ENCODE data around the gene NOVA2. TPM values are rescaled to one million over a fixed set of nuclear protein-coding genes. Genes with fewer than 3 reads are reported as not detected.
A peak's percentile ranks its signal among the peaks of the same experiment; 100 is the strongest.

Gene NOVA2
- total RNA-seq, 1 donor from 2014 or later = 10.7 TPM

DNA sequence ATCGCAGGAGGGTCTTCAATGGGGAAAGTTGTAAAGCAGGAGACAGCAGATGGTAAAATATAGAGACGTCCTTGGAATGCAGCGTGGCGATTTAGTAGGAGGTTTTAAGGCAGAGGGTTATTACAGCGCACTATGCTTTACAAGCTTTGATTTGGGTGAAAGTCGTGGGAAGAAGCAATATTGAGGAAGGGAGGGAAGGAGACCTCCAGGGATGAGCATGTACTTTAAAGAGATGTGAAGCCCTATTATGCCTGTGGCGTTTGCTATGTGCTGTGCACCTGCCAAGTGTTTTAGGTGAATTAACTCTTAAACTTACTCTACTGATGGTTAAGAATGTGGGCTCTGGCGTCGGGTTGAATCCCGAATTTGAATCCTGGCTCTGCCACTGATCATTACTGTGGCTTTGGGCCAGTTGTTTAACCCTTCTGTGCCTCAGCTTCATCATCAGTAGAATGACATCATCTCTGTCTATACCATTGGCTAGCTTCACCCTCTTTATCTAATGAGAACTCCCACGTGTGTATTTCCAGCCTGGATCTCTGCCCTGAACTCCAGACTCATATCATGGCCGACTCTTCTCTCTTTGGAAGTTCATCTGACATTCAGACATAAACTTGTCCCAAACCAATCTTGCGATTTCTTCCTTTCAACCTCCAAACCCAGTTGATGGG lies 22.2 kb upstream of the NOVA2 start:
- H3K9me3 ChIP-seq (ENCODE audit: insufficient read depth, low read depth, low read length) = no peaks in the 10 kb centered on the region
- peak overlapping the region; percentile 96 for H3K9ac ChIP-seq (ENCODE audit: low read length)
- H4K20me1 ChIP-seq (ENCODE audit: insufficient read depth, low read length) = peaks cover 33% of the 10 kb centered on the region
- peak overlapping the region; percentile 66 for H3K27ac ChIP-seq (ENCODE audit: low read depth, low read length)
- no peak overlapping the region for H3K27ac Mint-ChIP-seq (ENCODE audit: unreplicated experiment)
- peak overlapping the region; percentile 89 for H3K4me2 ChIP-seq (ENCODE audit: low read length)
- H3K4me3 Mint-ChIP-seq (ENCODE audit: unreplicated experiment) = no peak overlapping the region
- TF ChIP-seq, protein P1, sequence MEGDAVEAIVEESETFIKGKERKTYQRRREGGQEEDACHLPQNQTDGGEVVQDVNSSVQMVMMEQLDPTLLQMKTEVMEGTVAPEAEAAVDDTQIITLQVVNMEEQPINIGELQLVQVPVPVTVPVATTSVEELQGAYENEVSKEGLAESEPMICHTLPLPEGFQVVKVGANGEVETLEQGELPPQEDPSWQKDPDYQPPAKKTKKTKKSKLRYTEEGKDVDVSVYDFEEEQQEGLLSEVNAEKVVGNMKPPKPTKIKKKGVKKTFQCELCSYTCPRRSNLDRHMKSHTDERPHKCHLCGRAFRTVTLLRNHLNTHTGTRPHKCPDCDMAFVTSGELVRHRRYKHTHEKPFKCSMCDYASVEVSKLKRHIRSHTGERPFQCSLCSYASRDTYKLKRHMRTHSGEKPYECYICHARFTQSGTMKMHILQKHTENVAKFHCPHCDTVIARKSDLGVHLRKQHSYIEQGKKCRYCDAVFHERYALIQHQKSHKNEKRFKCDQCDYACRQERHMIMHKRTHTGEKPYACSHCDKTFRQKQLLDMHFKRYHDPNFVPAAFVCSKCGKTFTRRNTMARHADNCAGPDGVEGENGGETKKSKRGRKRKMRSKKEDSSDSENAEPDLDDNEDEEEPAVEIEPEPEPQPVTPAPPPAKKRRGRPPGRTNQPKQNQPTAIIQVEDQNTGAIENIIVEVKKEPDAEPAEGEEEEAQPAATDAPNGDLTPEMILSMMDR (IDR thresholded peaks at IDR 0.05; ENCODE audit: insufficient read depth, low read depth, low read length) = no peak
- no peak for TF ChIP-seq EZH2 (IDR thresholded peaks at IDR 0.05; ENCODE audit: insufficient read depth, low read length)
- H3K4me3 ChIP-seq (ENCODE audit: insufficient read depth, low read depth, low read length) = peak overlapping the region; percentile 98
- H3K36me3 Mint-ChIP-seq (ENCODE audit: low read depth, unreplicated experiment) = peaks cover 8% of the 10 kb centered on the region
- H3K9me3 Mint-ChIP-seq (ENCODE audit: unreplicated experiment) = no peaks in the 10 kb centered on the region
- H3K4me1 ChIP-seq (ENCODE audit: insufficient read depth, low read length) = peaks cover 8% of the 10 kb centered on the region
- no peaks in the 10 kb centered on the region for H3K27me3 Mint-ChIP-seq (ENCODE audit: low read depth, unreplicated experiment)
- FAIRE-seq = no peak
- peaks cover 20% of the 10 kb centered on the region for H3K4me1 Mint-ChIP-seq (ENCODE audit: low read depth, unreplicated experiment)
- no peaks in the 10 kb centered on the region for H3K36me3 ChIP-seq (ENCODE audit: insufficient read depth, low read length)
- H3K27me3 ChIP-seq (ENCODE audit: insufficient read depth, low read length) = no peaks in the 10 kb centered on the region
- H2AFZ ChIP-seq (ENCODE audit: low read depth, low read length) = peak overlapping the region; percentile 75
- H3K79me2 ChIP-seq (ENCODE audit: insufficient read depth, low read length) = peaks cover 24% of the 10 kb centered on the region
- peak; percentile 51 for DNase-seq (ENCODE audit: low read depth)

DNA sequence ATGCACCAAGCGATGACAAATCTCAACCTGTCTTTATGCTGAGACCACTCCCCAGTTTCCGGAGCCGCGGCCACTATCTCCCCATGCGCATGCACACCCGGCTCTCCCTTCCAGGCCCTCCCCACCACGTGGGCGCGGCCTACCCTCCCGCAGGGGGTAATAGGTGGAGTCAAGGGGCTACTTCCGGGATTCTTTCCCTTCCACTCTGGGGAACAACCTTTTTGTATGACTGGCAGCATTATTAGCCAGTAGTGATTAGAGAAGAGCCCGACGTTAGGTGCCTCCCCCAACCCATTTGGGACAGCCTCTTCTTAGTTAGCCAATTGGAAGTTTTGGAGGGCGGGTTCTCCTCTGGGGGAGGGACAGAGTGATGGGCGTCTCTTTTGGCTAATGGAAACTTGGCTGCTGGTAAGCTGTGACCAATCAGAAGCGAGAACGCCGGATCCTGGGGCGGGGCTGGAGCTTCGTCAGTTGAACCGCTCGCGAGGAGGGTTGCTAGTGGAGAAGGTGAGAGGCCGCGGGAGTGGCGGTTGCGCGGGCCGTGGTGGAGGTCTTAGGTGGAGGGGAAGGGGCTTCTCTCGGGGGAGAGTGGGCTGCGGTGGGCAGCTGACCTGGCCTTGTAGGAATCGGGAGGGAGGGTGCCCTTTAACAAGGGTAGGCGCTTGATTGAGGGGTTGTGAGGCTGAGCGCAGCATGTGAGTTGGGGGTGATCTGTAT lies 21.5 kb upstream of the NOVA2 start, which contains the start of gene CCDC61:
Gene CCDC61 (plus strand): TSS at position 470 of the 717 bp plus-strand sequence. CDS start 7,552 bp downstream, outside the sequence.
- H2AFZ ChIP-seq (ENCODE audit: low read depth, low read length) = peak within 1 kb of the TSS; percentile 75
- FAIRE-seq (peak; percentile 86), DNase-seq (ENCODE audit: low read depth) (peak; percentile 98)
- peaks cover 28% of the 10 kb centered on the region for H4K20me1 ChIP-seq (ENCODE audit: insufficient read depth, low read length)
- TF ChIP-seq EZH2 (IDR thresholded peaks at IDR 0.05; ENCODE audit: insufficient read depth, low read length) = no peak
- TF ChIP-seq, protein P1 (IDR thresholded peaks at IDR 0.05; ENCODE audit: insufficient read depth, low read depth, low read length) = no peak
- H3K4me3 Mint-ChIP-seq (ENCODE audit: unreplicated experiment) = no peak within 1 kb of the TSS
- no peaks in the 10 kb centered on the region for H3K9me3 Mint-ChIP-seq (ENCODE audit: unreplicated experiment)
- no peaks in the 10 kb centered on the region for H3K36me3 ChIP-seq (ENCODE audit: insufficient read depth, low read length)
- peaks cover 20% of the 10 kb centered on the region for H3K79me2 ChIP-seq (ENCODE audit: insufficient read depth, low read length)
- peaks cover 6% of the 10 kb centered on the region for H3K4me1 ChIP-seq (ENCODE audit: insufficient read depth, low read length)
- peak within 1 kb of the TSS; percentile 96 for H3K9ac ChIP-seq (ENCODE audit: low read length)
- H3K27me3 Mint-ChIP-seq (ENCODE audit: low read depth, unreplicated experiment) = peaks cover 4% of the 10 kb centered on the region
- no peaks in the 10 kb centered on the region for H3K27me3 ChIP-seq (ENCODE audit: insufficient read depth, low read length)
- peak within 1 kb of the TSS; percentile 98 for H3K4me3 ChIP-seq (ENCODE audit: insufficient read depth, low read depth, low read length)
- peak within 1 kb of the TSS; percentile 89 for H3K4me2 ChIP-seq (ENCODE audit: low read length)
- no peaks in the 10 kb centered on the region for H3K9me3 ChIP-seq (ENCODE audit: insufficient read depth, low read depth, low read length)
- peaks cover 14% of the 10 kb centered on the region for H3K4me1 Mint-ChIP-seq (ENCODE audit: low read depth, unreplicated experiment)
- H3K36me3 Mint-ChIP-seq (ENCODE audit: low read depth, unreplicated experiment) = peaks cover 6% of the 10 kb centered on the region
- H3K27ac ChIP-seq (ENCODE audit: low read depth, low read length) = peak within 1 kb of the TSS; percentile 66
- H3K27ac Mint-ChIP-seq (ENCODE audit: unreplicated experiment) = no peak within 1 kb of the TSS

All from astrocyte (in vitro differentiated cells and primary cell).